PC-9 (cell line): ENCODE results near the gene SORBS1. TPM values are rescaled to one million over a fixed set of nuclear protein-coding genes. Genes with fewer than 3 reads are reported as not detected.

Source experiments
- BruUV-seq: library from RNA; stranded (reverse); fragments of 400-500 nt; replicated peaks from 2 replicates; lab custom pipeline; 2021; lab: Mats Ljungman, UMichigan
- CTCF ChIA-PET: fragments of 300-600 bp; sonication (Branson Sonifier 250); formaldehyde crosslinking; loops from one replicate; lab custom pipeline; 2022; ENCODE audit warnings: antibody characterized with exemption; lab: Charles Lee
- POLR2A ChIA-PET: fragments of 300-600 bp; sonication (Branson Sonifier 250); formaldehyde crosslinking; loops from one replicate; lab custom pipeline; 2022; ENCODE audit warnings: antibody characterized with exemption; ENCODE audit not compliant: unreplicated experiment; lab: Charles Lee
- DNase-seq, 2 experiments: peaks; one replicate each; pipeline versions ENCODE4 v3.0.0 to v3.0.0-alpha.2; 2015 to 2022; ENCODE audit warnings: mixed read lengths in 1 of 2
- H2AFZ ChIP-seq: fragments of 200-600 bp; sonication (generic); 2 replicates; pipeline ENCODE4 v1.8.1; 2017; ENCODE audit warnings: antibody characterized with exemption
- H3F3A ChIP-seq: fragments of 200-600 bp; sonication (generic); 2 replicates; pipeline ENCODE4 v1.8.1; 2017; ENCODE audit warnings: antibody characterized with exemption, mild to moderate bottlenecking, low read depth; ENCODE audit not compliant: insufficient read depth
- H3K27ac ChIP-seq: fragments of 200-600 bp; sonication (generic); 2 replicates; pipeline ENCODE4 v1.6.1; 2016; ENCODE audit warnings: mixed run types
- H3K27me3 ChIP-seq: fragments of 200-600 bp; sonication (generic); 2 replicates; pipeline ENCODE4 v1.6.1; 2016; ENCODE audit warnings: low read depth, mixed run types; ENCODE audit not compliant: insufficient read depth
- H3K36me3 ChIP-seq: fragments of 200-600 bp; sonication (generic); 2 replicates; pipeline ENCODE4 v1.6.1; 2016; ENCODE audit warnings: low read depth, mixed run types
- H3K4me1 ChIP-seq: fragments of 200-600 bp; sonication (generic); replicated peaks from 2 replicates; pipeline ENCODE4 v1.6.1; 2016; ENCODE audit warnings: mixed run types; ENCODE audit not compliant: insufficient read depth
- H3K4me2 ChIP-seq: fragments of 200-600 bp; sonication (generic); 2 replicates; pipeline ENCODE4 v1.6.1; 2017; ENCODE audit warnings: mixed run types
- H3K4me3 ChIP-seq: fragments of 200-600 bp; sonication (generic); 2 replicates; pipeline ENCODE4 v1.6.1; 2016; ENCODE audit warnings: mixed run types
- H3K79me2 ChIP-seq: fragments of 200-600 bp; sonication (generic); 2 replicates; pipeline ENCODE4 v1.6.1; 2017; ENCODE audit warnings: low read depth, mixed run types
- H3K9me2 ChIP-seq: fragments of 200-600 bp; sonication (generic); 2 replicates; pipeline ENCODE4 v1.8.1; 2017; ENCODE audit warnings: mild to moderate bottlenecking; ENCODE audit not compliant: insufficient read depth
- H3K9me3 ChIP-seq: fragments of 200-600 bp; sonication (generic); 2 replicates; pipeline ENCODE4 v1.8.1; 2016; ENCODE audit warnings: low read depth; ENCODE audit not compliant: insufficient read depth
- H4K20me1 ChIP-seq: fragments of 200-600 bp; sonication (generic); 2 replicates; pipeline ENCODE4 v1.8.1; 2017; ENCODE audit not compliant: insufficient read depth
- CTCF ChIP-seq: fragments of 200-600 bp; sonication (generic); conservative IDR thresholded peaks from 2 replicates; pipeline ENCODE4 v1.6.1; 2017; ENCODE audit warnings: mixed run types, antibody characterized with exemption, mild to moderate bottlenecking, moderate library complexity
- EZH2 ChIP-seq: fragments of 200-600 bp; sonication (generic); IDR thresholded peaks from 2 replicates; pipeline ENCODE4 v1.8.0; 2017; ENCODE audit warnings: antibody characterized with exemption, low read depth
- intact Hi-C: fragments of 100-400 bp; cut with micrococcal nuclease; formaldehyde crosslinking; loops from one replicate; pipeline ENCODE4 v1.10.0; 2022; ENCODE audit not compliant: unreplicated experiment
- total RNA-seq: library from RNA; stranded (reverse); gene quantifications from 2 replicates; pipeline ENCODE4 v1.2.3, GENCODE V29; 2021

The SORBS1 gene
- total RNA-seq, 1 experiment from 2014 or later, result 5.0 TPM

GRCh38 chr10:95536017-95536416, 25.2 kb downstream of the SORBS1 start:
- TF ChIP-seq CTCF (no peak), EZH2 (no peak)
- Histone ChIP-seq H3K27me3 (no peaks in the 10 kb centered on the region), H3F3A (peaks cover 6% of the 10 kb centered on the region), H3K4me1 (peaks cover 15% of the 10 kb centered on the region), H4K20me1 (no peaks in the 10 kb centered on the region), H3K9me2 (no peaks in the 10 kb centered on the region), H3K27ac (no peak overlapping the region), H3K36me3 (no peaks in the 10 kb centered on the region), H3K4me2 (no peak overlapping the region), H3K4me3 (no peak overlapping the region), H2AFZ (no peak overlapping the region), H3K9me3 (no peaks in the 10 kb centered on the region), H3K79me2 (no peaks in the 10 kb centered on the region)
- intact Hi-C loops, result no loop called here
- ChIA-PET POLR2A (interaction anchor here (0.7 kb wide), 1 partner anchor 402 kb away, joined by 6 read pairs; no protein-coding TSS in a partner anchor), CTCF (no interaction called here)
- BruUV-seq, result no TSS peak
- DNase-seq, result no peak

GRCh38 chr10:95535526-95535925, 25.6 kb downstream of the SORBS1 start:
- no peak for TF ChIP-seq EZH2
- no peak for TF ChIP-seq CTCF
- Histone ChIP-seq H3K79me2 (no peaks in the 10 kb centered on the region), H3K36me3 (no peaks in the 10 kb centered on the region), H3K9me2 (no peaks in the 10 kb centered on the region), H4K20me1 (no peaks in the 10 kb centered on the region), H3K4me1 (peaks cover 15% of the 10 kb centered on the region), H2AFZ (no peak overlapping the region), H3K27ac (no peak overlapping the region), H3K4me3 (no peak overlapping the region), H3F3A (peaks cover 6% of the 10 kb centered on the region), H3K9me3 (no peaks in the 10 kb centered on the region), H3K27me3 (no peaks in the 10 kb centered on the region), H3K4me2 (no peak overlapping the region)
- ChIA-PET POLR2A (no interaction called here), CTCF (no interaction called here)
- intact Hi-C loops, result no loop called here
- DNase-seq, result no peak
- no TSS peak for BruUV-seq

GRCh38 chr10:95533590-95533989, 27.6 kb downstream of the SORBS1 start:
- Histone ChIP-seq H2AFZ (no peak overlapping the region), H3K27me3 (no peaks in the 10 kb centered on the region), H3K36me3 (no peaks in the 10 kb centered on the region), H3K4me3 (no peak overlapping the region), H3K9me3 (no peaks in the 10 kb centered on the region), H3K79me2 (no peaks in the 10 kb centered on the region), H4K20me1 (no peaks in the 10 kb centered on the region), H3K4me2 (no peak overlapping the region), H3K4me1 (peaks cover 15% of the 10 kb centered on the region), H3K9me2 (no peaks in the 10 kb centered on the region), H3K27ac (no peak overlapping the region), H3F3A (peaks cover 6% of the 10 kb centered on the region)
- ChIA-PET POLR2A (no interaction called here), CTCF (interaction anchor here (0.6 kb wide), 1 partner anchor 398 kb away, joined by 6 read pairs; no protein-coding TSS in a partner anchor)
- no peak for TF ChIP-seq CTCF
- no peak for TF ChIP-seq EZH2
- intact Hi-C loops, result no loop called here
- no TSS peak for BruUV-seq
- no peak for DNase-seq
